Measurements from ENCODE around the gene TEX38.
"Not testable (repeated sequence)": the region's sequence is repeated elsewhere in the genome, so short reads cannot be mapped to it uniquely, and the experiment has no call there.

Gene TEX38

GRCh38 chr1:46689897-46690296 is 18.2 kb downstream of the TEX38 start:
- DNase-seq = no peak

GRCh38 chr1:46690931-46691421 is 19.3 kb downstream of the TEX38 start:
- DNase-seq = no peak

- DNase-seq = no peak
Observed at GRCh38 chr1:46691997-46692790, 20.5 kb downstream of the TEX38 start.

GRCh38 chr1:46692811-46693770 is 21.4 kb downstream of the TEX38 start:
- no peak for DNase-seq

GRCh38 chr1:46694676-46695075 is 23.0 kb downstream of the TEX38 start:
- DNase-seq = not testable (repeated sequence)

GRCh38 chr1:46697053-46697452 is 25.4 kb downstream of the TEX38 start:
- DNase-seq = no peak

- DNase-seq = no peak
Observed at GRCh38 chr1:46699666-46700065, 28.0 kb downstream of the TEX38 start.

- no peak for DNase-seq
Observed at GRCh38 chr1:46703927-46704641, 32.4 kb downstream of the TEX38 start.

- DNase-seq = no peak
Observed at GRCh38 chr1:46705408-46705807, 33.8 kb downstream of the TEX38 start.

- DNase-seq = no peak
Observed at GRCh38 chr1:46708121-46708520, 36.5 kb downstream of the TEX38 start.

- DNase-seq = no peak
Observed at GRCh38 chr1:46714976-46715375, 43.3 kb downstream of the TEX38 start.

GRCh38 chr1:46717654-46718053 is 46.0 kb downstream of the TEX38 start:
- DNase-seq = no peak

- DNase-seq = no peak
Observed at GRCh38 chr1:46718340-46718726, 46.7 kb downstream of the TEX38 start.

GRCh38 chr1:46718727-46719622 is 47.3 kb downstream of the TEX38 start, which contains the start of gene EFCAB14:
EFCAB14 (minus strand) TSS chr1:46719114; CDS start chr1:46718087, 1,027 bp downstream.
- DNase-seq = peak; percentile 90 to 95

- peak in 1 of 2 experiments; percentile 12 for DNase-seq
Observed at GRCh38 chr1:46719689-46720088, 48.0 kb downstream of the TEX38 start.

- DNase-seq = not testable (repeated sequence)
Observed at GRCh38 chr1:46720319-46720718, 48.7 kb downstream of the TEX38 start.

- DNase-seq = no peak
Observed at GRCh38 chr1:46721204-46721603, 49.5 kb downstream of the TEX38 start.

- no peak for DNase-seq
Observed at GRCh38 chr1:46721686-46722205, 50.1 kb downstream of the TEX38 start.

Measured in SHP77 (cell line).